ENCODE results near the gene SIGLECL1. TPM values are rescaled to one million over a fixed set of nuclear protein-coding genes. Genes with fewer than 3 reads are reported as not detected.

The SIGLECL1 gene
- total and polyA plus RNA-seq, 7 donors: not detected

- no peak for TF ChIP-seq CTCF (IDR thresholded peaks at IDR 0.05)
- ATAC-seq (no peak), DNase-seq (no peak)
- no peak overlapping the region for H3K4me3 ChIP-seq
- intact Hi-C loops (cut with DNase I): no loop called here
- no peaks in the 10 kb centered on the region for H3K9me3 ChIP-seq
- no peaks in the 10 kb centered on the region for H3K36me3 ChIP-seq (ENCODE audit: insufficient read depth in 1 of 2, low read depth in 1 of 2)
- 89 to 91% (median 90%) methylated on average over 2 of the region's 2 CpGs for WGBS, 3 donors
- no peaks in the 10 kb centered on the region for H3K4me1 ChIP-seq
- H3K27me3 ChIP-seq (ENCODE audit: insufficient read depth in 3 of 3, low read length in 2 of 3): peaks cover 0 to 2% (median 0%) of the 10 kb centered on the region in 3 donors
- no peak overlapping the region for H3K27ac ChIP-seq
Measured at GRCh38 chr19:51227966-51228365, 22.9 kb upstream of the SIGLECL1 start.

DNA sequence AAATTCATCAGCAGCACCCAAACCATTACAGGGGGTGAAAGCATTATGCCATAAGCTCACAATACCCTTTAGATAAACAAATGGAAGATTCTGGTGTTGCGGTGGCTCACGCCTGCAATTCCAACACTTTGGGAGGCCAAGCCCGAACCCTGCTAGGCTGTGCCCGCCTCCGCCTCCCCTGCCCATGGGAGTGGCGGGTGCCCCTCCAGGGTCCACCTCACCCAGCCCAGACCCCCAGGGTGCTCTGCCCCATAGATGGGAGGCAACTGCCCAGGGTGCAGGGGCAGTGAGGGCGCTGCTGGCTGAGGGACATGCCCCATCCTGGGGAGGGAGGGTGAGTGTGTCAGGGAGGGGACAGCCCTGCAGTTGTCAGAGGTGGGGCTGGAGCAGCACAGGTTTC lies 10.0 kb upstream of the SIGLECL1 start:
- no peak for TF ChIP-seq CTCF (IDR thresholded peaks at IDR 0.05)
- WGBS, 3 donors: 89 to 90% (median 89%) methylated on average over 7 of the region's 7 CpGs
- ATAC-seq: no peak

DNA sequence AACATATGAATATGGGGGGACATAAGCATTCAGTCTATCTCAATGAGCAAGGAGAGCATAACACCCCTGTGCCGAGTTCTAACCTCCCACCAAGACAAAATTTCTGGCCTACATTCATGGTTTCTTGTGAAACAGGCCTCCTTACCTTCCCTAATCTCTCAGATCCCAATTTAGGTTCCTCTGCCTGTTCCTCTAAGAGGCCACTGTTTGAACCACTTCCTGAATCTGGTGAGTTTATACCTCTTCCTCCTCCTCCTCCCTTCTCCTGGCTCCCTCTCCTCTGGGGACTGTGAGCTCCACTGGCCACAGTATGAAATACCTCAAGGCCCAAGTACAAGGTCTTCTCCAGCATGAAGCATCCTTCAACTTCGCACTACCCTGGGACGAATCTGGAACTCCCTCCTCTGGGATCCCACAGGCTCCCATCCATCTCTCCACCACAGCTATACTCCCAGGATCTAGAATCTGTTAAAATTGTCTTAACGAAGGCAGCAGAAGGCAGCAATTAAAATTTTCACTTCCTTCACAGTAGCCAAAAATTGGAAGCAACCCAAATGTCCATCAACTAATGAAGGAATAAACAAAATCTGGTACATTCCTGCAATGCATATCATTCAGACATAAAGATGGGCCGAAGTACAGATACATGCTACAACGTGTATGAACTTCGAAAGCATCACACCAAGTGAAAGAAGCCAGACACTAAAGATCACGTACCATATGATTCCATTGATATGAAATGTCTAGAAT lies 7.8 kb upstream of the SIGLECL1 start:
- no peak for ATAC-seq
- H3K9me3 ChIP-seq: no peaks in the 10 kb centered on the region
- 70 to 74% (median 72%) methylated on average over 8 of the region's 8 CpGs for WGBS, 3 donors
- no peak overlapping the region for H3K4me3 ChIP-seq
- H3K27ac ChIP-seq: no peak overlapping the region
- no peak for DNase-seq
- intact Hi-C loops (cut with DNase I): no loop called here
- no peak for TF ChIP-seq CTCF (IDR thresholded peaks at IDR 0.05)
- no peaks in the 10 kb centered on the region for H3K27me3 ChIP-seq (ENCODE audit: insufficient read depth in 3 of 3, low read length in 2 of 3)
- no peaks in the 10 kb centered on the region for H3K36me3 ChIP-seq (ENCODE audit: insufficient read depth in 1 of 2, low read depth in 1 of 2)
- no peaks in the 10 kb centered on the region for H3K4me1 ChIP-seq

More for the DNA sequence above, 10.0 kb upstream of the SIGLECL1 start:
- H3K4me1 ChIP-seq: no peaks in the 10 kb centered on the region
- H3K9me3 ChIP-seq: no peaks in the 10 kb centered on the region
- intact Hi-C loops (cut with DNase I): no loop called here
- no peak for DNase-seq
- H3K36me3 ChIP-seq (ENCODE audit: insufficient read depth in 1 of 2, low read depth in 1 of 2): no peaks in the 10 kb centered on the region
- no peaks in the 10 kb centered on the region for H3K27me3 ChIP-seq (ENCODE audit: insufficient read depth in 3 of 3, low read length in 2 of 3)
- no peak overlapping the region for H3K4me3 ChIP-seq
- H3K27ac ChIP-seq: no peak overlapping the region

DNA sequence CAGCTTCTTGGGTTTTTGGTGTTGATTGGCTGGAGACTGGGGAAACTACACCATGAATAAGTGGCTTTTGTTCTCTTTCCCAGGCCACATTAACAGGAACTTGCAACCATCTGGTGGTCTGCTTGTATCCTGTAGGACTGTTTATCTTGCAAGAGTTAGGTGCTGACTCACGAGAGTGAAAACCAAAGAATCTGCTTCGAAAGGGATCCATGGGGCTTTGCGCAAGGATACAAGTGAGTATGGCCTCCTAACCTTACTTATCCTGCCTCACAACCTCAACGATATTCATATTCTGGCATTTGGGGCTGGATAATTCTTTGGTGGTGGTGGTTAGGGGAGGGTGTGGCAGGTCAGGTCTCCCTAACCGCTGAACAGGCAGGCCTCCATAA lies 4.7 kb upstream of the SIGLECL1 start:
- DNase-seq (no peak), ATAC-seq (no peak)
- intact Hi-C loops (cut with DNase I): no loop called here
- H3K27ac ChIP-seq: no peak overlapping the region
- no peaks in the 10 kb centered on the region for H3K36me3 ChIP-seq (ENCODE audit: insufficient read depth in 1 of 2, low read depth in 1 of 2)
- no peaks in the 10 kb centered on the region for H3K4me1 ChIP-seq
- no peak overlapping the region for H3K4me3 ChIP-seq
- H3K9me3 ChIP-seq: no peaks in the 10 kb centered on the region
- no peaks in the 10 kb centered on the region for H3K27me3 ChIP-seq (ENCODE audit: insufficient read depth in 3 of 3, low read length in 2 of 3)
- WGBS, 3 donors: 62 to 77% (median 70%) methylated on average over 5 of the region's 5 CpGs
- no peak for TF ChIP-seq CTCF (IDR thresholded peaks at IDR 0.05)

Measured in psoas muscle (tissue), 8 donors.